Skin of body (tissue), 2 donors: ENCODE data around the gene TRRAP. TPM values are rescaled to one million over a fixed set of nuclear protein-coding genes. Genes with fewer than 3 reads are reported as not detected.

ENCODE experiments used
- DNase-seq: peaks from one replicate; lab custom pipeline; 2025; lab: John Stamatoyannopoulos, UW
- total RNA-seq: library from RNA; depleted of rRNA; stranded (reverse); fragments of >200 nt; gene quantifications from one replicate; pipeline ENCODE4 v1.2.3, GENCODE V29; 2014

The TRRAP gene
- total RNA-seq, 1 donor from 2014 or later: 26.4 TPM

- DNase-seq: no peak
Measured at GRCh38 chr7:99004781-99005500, 126.6 kb downstream of the TRRAP start.

DNA sequence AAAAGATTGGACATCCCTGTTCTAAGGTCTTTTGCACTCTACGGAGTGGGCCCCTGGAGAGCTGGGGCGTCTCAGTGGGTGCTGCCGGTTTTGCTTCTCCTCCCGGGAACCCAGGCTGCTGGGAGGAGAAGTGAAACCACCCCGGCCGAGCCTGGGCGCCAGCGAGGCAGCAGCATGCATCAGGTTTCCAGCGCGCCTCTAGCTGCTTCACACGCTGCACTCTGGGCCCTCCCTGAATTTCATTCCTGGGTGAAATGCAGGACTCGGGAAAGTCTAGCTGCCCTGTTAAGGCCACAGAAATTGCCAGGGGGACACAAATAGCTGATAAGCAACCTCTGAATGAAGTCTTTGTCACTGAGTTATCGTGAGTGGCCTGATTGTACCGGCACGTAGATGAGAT, 127.4 kb downstream of the TRRAP start:
- DNase-seq: no peak

- no peak for DNase-seq
Measured at GRCh38 chr7:99006739-99007424, 128.6 kb downstream of the TRRAP start.

DNA sequence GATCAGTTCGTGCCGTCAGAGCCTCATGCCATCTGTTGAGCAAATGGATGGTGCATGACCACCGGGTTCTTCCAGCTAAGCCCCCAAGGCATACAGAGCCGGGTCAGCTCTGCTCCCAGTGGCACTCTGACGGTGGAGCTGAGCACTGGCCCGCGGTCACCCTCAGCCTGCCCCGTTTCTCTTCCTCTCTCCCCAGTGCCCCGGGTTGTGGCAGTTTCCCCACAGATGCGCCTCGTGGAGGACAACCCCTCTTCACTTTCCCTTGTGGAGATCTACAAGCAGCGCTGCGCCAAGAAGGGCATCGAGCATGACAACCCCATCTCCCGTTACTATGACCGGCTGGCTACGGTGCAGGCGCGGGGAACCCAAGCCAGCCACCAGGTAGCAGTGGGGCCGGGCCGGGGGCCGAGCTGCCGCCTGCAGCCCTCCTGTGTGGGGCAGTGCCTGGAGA, 129.9 kb downstream of the TRRAP start:
- DNase-seq: no peak

DNA sequence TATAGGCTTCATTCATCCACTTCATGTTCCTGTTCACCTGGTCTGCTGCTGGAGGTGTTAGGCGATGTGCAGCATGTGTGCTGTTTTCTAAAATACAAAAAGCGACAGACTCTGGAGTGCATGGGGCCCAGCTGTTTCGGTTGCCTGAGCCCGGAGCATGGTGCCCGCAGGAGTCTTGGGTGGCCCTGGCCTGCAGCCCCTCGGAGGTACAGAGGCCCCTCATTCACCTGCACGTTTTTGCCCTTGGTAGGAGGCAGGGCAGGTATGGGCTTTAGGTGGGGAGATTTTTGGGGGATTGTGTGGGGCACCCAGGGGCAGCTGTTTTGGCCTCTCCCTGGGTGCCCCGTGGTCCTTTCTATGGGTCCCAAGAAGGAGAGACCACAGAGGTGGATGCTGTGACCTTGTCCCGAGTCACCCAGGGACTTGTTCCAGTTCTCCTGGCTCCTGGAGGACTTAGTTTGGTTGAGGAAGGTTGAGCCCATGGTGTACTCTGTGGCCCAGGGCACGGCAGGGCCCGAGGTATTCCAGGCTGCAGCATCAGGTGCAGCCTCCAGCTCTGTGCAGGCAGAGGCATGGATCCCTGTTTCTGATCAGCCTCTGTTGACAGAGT, 130.7 kb downstream of the TRRAP start:
- no peak for DNase-seq

GRCh38 chr7:99010281-99010680, 131.9 kb downstream of the TRRAP start:
- DNase-seq: no peak

- DNase-seq: no peak
Measured at GRCh38 chr7:99011341-99011705, 133.0 kb downstream of the TRRAP start.

- no peak for DNase-seq
Measured at GRCh38 chr7:99011706-99012404, 133.5 kb downstream of the TRRAP start.

GRCh38 chr7:99012722-99013121, 134.4 kb downstream of the TRRAP start:
- DNase-seq: no peak

- no peak for DNase-seq
Measured at GRCh38 chr7:99013266-99014112, 135.2 kb downstream of the TRRAP start.

DNA sequence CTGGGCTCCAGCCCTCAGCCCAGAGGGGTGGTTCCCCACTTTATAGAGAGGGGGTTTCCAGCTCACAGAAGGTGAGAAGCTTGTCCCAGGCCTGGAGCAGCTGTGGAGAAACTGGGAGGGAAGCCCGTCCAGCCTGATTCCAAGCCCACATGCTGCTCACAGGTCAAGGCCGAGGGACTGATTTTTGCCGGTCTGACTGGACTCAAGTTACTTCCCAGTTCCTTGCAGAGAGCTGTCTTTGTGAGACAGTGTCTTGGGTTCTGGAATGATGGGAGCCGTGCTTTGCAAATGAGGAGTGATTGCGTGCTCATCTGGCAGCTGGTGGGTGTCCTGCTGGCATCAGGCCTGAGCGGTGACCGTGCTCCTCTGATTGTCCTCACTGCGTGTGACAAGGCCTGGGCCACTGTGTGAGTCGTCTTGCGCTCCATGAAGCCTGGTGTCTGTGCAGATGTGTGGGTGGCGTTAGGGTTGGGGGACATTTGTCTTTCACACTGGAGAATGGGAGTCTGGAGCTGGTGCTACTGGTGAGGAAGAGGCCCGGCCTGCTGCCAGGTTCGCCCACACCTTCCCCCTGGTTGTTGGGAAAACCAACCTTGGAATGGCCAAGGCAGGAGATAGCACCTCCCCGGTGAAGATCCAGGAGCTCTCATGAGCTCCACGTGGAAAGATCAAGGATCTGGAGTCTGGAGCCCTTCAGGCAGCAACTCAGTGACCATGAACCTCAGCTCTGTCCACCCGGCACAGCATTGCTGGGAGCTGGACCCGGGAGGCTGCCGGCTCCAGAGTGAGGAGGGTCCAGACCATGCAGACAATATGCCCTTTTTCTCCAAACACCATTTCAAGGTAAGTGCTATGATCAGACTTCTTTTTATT, 136.0 kb downstream of the TRRAP start:
- no peak for DNase-seq

GRCh38 chr7:99016196-99016595, 137.9 kb downstream of the TRRAP start:
- no peak for DNase-seq

DNA sequence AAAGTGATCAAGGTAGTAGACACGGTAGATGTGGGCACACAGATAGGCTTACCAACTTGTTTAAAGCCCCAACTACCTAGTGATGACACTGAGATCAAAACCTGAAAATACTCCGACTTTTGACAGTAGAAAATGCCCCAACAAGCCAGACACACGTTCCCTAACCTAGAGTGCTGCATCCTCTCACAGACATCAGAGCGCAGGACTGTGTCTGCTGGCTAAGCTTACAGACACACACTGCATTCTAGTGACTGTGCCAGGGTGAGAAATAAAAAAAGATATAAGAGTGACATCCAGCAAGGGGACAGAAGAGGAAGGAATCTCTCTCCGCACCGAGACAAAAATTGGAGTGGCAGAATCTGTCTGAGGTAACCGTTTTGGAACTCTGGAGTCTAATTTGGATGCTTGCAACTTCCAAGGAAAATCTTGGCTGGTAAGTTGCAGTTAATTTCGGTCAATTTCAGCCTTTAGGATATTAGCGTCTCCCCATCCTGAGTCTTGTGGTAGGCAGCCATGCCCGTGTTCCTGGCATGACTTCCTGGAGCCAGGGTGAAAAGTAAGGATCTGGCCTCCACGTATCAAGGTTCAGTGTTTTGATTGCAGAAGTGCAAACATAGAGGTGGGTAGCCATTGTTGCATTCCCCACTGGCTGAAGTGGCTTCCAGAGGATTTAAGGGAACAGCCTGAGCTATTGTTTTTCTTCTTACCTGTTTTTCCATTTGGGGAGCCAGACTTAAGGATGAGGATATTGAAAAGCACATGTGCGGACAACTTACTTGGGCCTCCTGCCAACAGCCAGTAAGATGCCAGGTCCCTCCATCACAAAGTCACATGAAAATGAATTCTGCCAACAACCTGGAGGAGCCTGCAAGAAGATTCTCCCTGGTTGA, 141.4 kb downstream of the TRRAP start:
- no peak for DNase-seq

DNA sequence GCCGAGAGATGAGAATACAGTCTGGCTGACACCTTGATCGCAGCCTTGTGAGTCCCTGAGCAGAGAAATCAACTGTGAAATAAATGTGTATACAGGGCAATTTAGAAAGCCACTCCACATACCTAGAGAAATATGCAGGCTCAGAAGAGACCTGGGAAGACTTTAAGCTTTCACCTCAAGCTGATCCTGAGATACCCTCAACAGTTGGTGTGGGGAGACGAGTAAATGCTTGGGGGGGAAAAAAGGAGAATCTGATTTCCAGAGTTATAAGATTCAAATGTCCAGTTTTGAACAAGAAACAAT, 142.0 kb downstream of the TRRAP start:
- no peak for DNase-seq

GRCh38 chr7:99021941-99022560, 143.7 kb downstream of the TRRAP start:
- DNase-seq: no peak

- DNase-seq: peak; percentile 61
Measured at GRCh38 chr7:99024066-99024465, 145.7 kb downstream of the TRRAP start.

DNA sequence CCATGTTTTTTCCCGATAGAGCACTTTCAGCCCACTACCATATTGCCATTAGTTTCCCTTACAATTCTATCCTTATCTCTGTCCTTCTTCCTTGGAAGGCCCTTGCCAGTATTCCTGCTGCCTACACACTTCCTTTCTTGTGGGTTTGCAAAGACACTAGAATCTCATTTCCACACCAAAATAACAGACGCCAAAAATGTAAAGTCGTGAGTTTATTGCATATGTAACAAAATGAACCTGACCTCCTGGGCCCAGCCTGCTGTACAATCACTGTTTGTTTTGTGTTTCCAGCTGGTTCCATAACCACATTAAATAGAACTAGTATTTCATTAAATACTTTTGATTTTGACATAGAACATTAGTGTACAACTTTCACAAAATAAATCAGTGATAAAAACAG, 148.9 kb downstream of the TRRAP start:
- DNase-seq: no peak

DNA sequence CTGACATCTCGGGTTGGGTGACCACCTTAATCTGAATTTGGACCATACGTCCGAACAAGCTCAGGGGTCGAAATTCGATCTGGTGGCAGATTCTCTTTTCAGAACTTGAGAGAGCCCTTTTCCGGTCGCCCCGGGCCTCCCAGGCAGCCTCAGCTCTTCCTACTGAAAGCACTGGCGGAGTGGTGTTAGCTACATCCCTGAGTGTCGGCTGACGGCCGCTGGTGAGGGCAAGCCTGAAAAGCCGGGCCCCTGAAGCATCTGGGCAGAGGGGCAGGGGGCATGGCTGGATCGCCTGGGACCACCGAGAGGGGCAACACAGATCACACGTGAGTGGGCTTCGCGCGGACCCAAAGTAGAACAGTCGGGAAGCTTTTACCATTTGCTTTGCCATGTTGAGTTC, 149.5 kb downstream of the TRRAP start:
- DNase-seq: no peak
